ENCODE data around the gene ARHGAP45.
"Not testable (repeated sequence)": the region's sequence is repeated elsewhere in the genome, so short reads cannot be mapped to it uniquely, and the experiment has no call there.

The ARHGAP45 gene

GRCh38 chr19:1128106-1128505, 61.1 kb downstream of the ARHGAP45 start:
- H3K27me3 ChIP-seq (ENCODE audit: control insufficient read depth, insufficient read depth, low read length) = no peaks in the 10 kb centered on the region
- H3K4me1 ChIP-seq (ENCODE audit: control insufficient read depth, insufficient read depth, low read length) = peaks cover 25% of the 10 kb centered on the region
- H3K9me3 ChIP-seq (ENCODE audit: control insufficient read depth, insufficient read depth, low read depth, low read length) = no peaks in the 10 kb centered on the region
- no peak overlapping the region for H3K9ac ChIP-seq (ENCODE audit: low read length)
- H3K36me3 ChIP-seq (ENCODE audit: control insufficient read depth, insufficient read depth, low read length) = peaks cover 33% of the 10 kb centered on the region
- H3K4me3 ChIP-seq (ENCODE audit: low read depth, low read length) = no peak overlapping the region
- H3K27ac ChIP-seq (ENCODE audit: low read depth, low read length) = no peak overlapping the region

- Histone ChIP-seq H3K36me3 (ENCODE audit: control insufficient read depth, insufficient read depth, low read length) (peaks cover 25% of the 10 kb centered on the region), H3K4me1 (ENCODE audit: control insufficient read depth, insufficient read depth, low read length) (peaks cover 25% of the 10 kb centered on the region), H3K9ac (ENCODE audit: low read length) (peak overlapping the region; percentile 19)
- H3K9me3 ChIP-seq (ENCODE audit: control insufficient read depth, insufficient read depth, low read depth, low read length); H3K4me3 ChIP-seq (ENCODE audit: low read depth, low read length); H3K27ac ChIP-seq (ENCODE audit: low read depth, low read length); H3K27me3 ChIP-seq (ENCODE audit: control insufficient read depth, insufficient read depth, low read length): not testable (repeated sequence)
These were observed 62.1 kb downstream of the ARHGAP45 start for GRCh38 chr19:1129084-1129483.

- Histone ChIP-seq H3K9ac (ENCODE audit: low read length) (peak overlapping the region; percentile 19), H3K4me3 (ENCODE audit: low read depth, low read length) (no peak overlapping the region), H3K4me1 (ENCODE audit: control insufficient read depth, insufficient read depth, low read length) (peaks cover 25% of the 10 kb centered on the region), H3K36me3 (ENCODE audit: control insufficient read depth, insufficient read depth, low read length) (peaks cover 24% of the 10 kb centered on the region), H3K27me3 (ENCODE audit: control insufficient read depth, insufficient read depth, low read length) (no peaks in the 10 kb centered on the region), H3K27ac (ENCODE audit: low read depth, low read length) (no peak overlapping the region), H3K9me3 (ENCODE audit: control insufficient read depth, insufficient read depth, low read depth, low read length) (no peaks in the 10 kb centered on the region)
These were observed 62.6 kb downstream of the ARHGAP45 start for GRCh38 chr19:1129535-1129934.

- Histone ChIP-seq H3K36me3 (ENCODE audit: control insufficient read depth, insufficient read depth, low read length) (peaks cover 24% of the 10 kb centered on the region), H3K9me3 (ENCODE audit: control insufficient read depth, insufficient read depth, low read depth, low read length) (no peaks in the 10 kb centered on the region), H3K27ac (ENCODE audit: low read depth, low read length) (peak overlapping the region; percentile 73), H3K4me1 (ENCODE audit: control insufficient read depth, insufficient read depth, low read length) (peaks cover 25% of the 10 kb centered on the region), H3K27me3 (ENCODE audit: control insufficient read depth, insufficient read depth, low read length) (no peaks in the 10 kb centered on the region), H3K4me3 (ENCODE audit: low read depth, low read length) (peak overlapping the region; percentile 46), H3K9ac (ENCODE audit: low read length) (peak overlapping the region; percentile 70)
These were observed 64.1 kb downstream of the ARHGAP45 start for GRCh38 chr19:1130771-1131717.

- no peaks in the 10 kb centered on the region for H3K9me3 ChIP-seq (ENCODE audit: control insufficient read depth, insufficient read depth, low read depth, low read length)
- H3K4me1 ChIP-seq (ENCODE audit: control insufficient read depth, insufficient read depth, low read length) = peaks cover 25% of the 10 kb centered on the region
- no peaks in the 10 kb centered on the region for H3K27me3 ChIP-seq (ENCODE audit: control insufficient read depth, insufficient read depth, low read length)
- H3K27ac ChIP-seq (ENCODE audit: low read depth, low read length) = peak overlapping the region; percentile 73
- H3K9ac ChIP-seq (ENCODE audit: low read length) = peak overlapping the region; percentile 70
- peak overlapping the region; percentile 46 for H3K4me3 ChIP-seq (ENCODE audit: low read depth, low read length)
- H3K36me3 ChIP-seq (ENCODE audit: control insufficient read depth, insufficient read depth, low read length) = peaks cover 17% of the 10 kb centered on the region
These were observed 65.0 kb downstream of the ARHGAP45 start for GRCh38 chr19:1131718-1132551.

GRCh38 chr19:1132552-1133383, 65.8 kb downstream of the ARHGAP45 start:
- Histone ChIP-seq H3K4me3 (ENCODE audit: low read depth, low read length) (peak overlapping the region; percentile 46), H3K27ac (ENCODE audit: low read depth, low read length) (peak overlapping the region; percentile 73; the same call in 1 of the 2 replicates), H3K9ac (ENCODE audit: low read length) (no peak overlapping the region)

GRCh38 chr19:1133471-1133929, 66.5 kb downstream of the ARHGAP45 start:
- peaks cover 25% of the 10 kb centered on the region for H3K4me1 ChIP-seq (ENCODE audit: control insufficient read depth, insufficient read depth, low read length)
- no peak overlapping the region for H3K27ac ChIP-seq (ENCODE audit: low read depth, low read length)
- no peak overlapping the region; the same call in 1 of the 2 replicates for H3K4me3 ChIP-seq (ENCODE audit: low read depth, low read length)

More at GRCh38 chr19:1132552-1133383, 65.8 kb downstream of the ARHGAP45 start:
- Histone ChIP-seq H3K27me3 (ENCODE audit: control insufficient read depth, insufficient read depth, low read length) (no peaks in the 10 kb centered on the region), H3K4me1 (ENCODE audit: control insufficient read depth, insufficient read depth, low read length) (peaks cover 25% of the 10 kb centered on the region), H3K36me3 (ENCODE audit: control insufficient read depth, insufficient read depth, low read length) (peaks cover 8% of the 10 kb centered on the region), H3K9me3 (ENCODE audit: control insufficient read depth, insufficient read depth, low read depth, low read length) (no peaks in the 10 kb centered on the region)

GRCh38 chr19:1134431-1134830, 67.5 kb downstream of the ARHGAP45 start:
- Histone ChIP-seq H3K4me3 (ENCODE audit: low read depth, low read length) (no peak overlapping the region), H3K4me1 (ENCODE audit: control insufficient read depth, insufficient read depth, low read length) (peaks cover 25% of the 10 kb centered on the region), H3K27ac (ENCODE audit: low read depth, low read length) (no peak overlapping the region)

More at GRCh38 chr19:1133471-1133929, 66.5 kb downstream of the ARHGAP45 start:
- H3K9ac ChIP-seq (ENCODE audit: low read length) = no peak overlapping the region
- no peaks in the 10 kb centered on the region for H3K27me3 ChIP-seq (ENCODE audit: control insufficient read depth, insufficient read depth, low read length)
- H3K9me3 ChIP-seq (ENCODE audit: control insufficient read depth, insufficient read depth, low read depth, low read length) = no peaks in the 10 kb centered on the region
- 0 out of 2 replicates have a peak, but pooled peaks cover 4% of the 10 kb centered on the region for H3K36me3 ChIP-seq (ENCODE audit: control insufficient read depth, insufficient read depth, low read length)

GRCh38 chr19:1135454-1135853, 68.5 kb downstream of the ARHGAP45 start:
- 0 out of 2 replicates have a peak, but pooled peaks cover 4% of the 10 kb centered on the region for H3K36me3 ChIP-seq (ENCODE audit: control insufficient read depth, insufficient read depth, low read length)
- H3K27me3 ChIP-seq (ENCODE audit: control insufficient read depth, insufficient read depth, low read length) = no peaks in the 10 kb centered on the region
- H3K4me1 ChIP-seq (ENCODE audit: control insufficient read depth, insufficient read depth, low read length) = peaks cover 25% of the 10 kb centered on the region
- no peaks in the 10 kb centered on the region for H3K9me3 ChIP-seq (ENCODE audit: control insufficient read depth, insufficient read depth, low read depth, low read length)
- no peak overlapping the region for H3K27ac ChIP-seq (ENCODE audit: low read depth, low read length)
- no peak overlapping the region for H3K9ac ChIP-seq (ENCODE audit: low read length)
- no peak overlapping the region for H3K4me3 ChIP-seq (ENCODE audit: low read depth, low read length)

More at GRCh38 chr19:1134431-1134830, 67.5 kb downstream of the ARHGAP45 start:
- 0 out of 2 replicates have a peak, but pooled peaks cover 4% of the 10 kb centered on the region for H3K36me3 ChIP-seq (ENCODE audit: control insufficient read depth, insufficient read depth, low read length)
- H3K9ac ChIP-seq (ENCODE audit: low read length) = no peak overlapping the region
- no peaks in the 10 kb centered on the region for H3K27me3 ChIP-seq (ENCODE audit: control insufficient read depth, insufficient read depth, low read length)
- H3K9me3 ChIP-seq (ENCODE audit: control insufficient read depth, insufficient read depth, low read depth, low read length) = no peaks in the 10 kb centered on the region

- Histone ChIP-seq H3K4me3 (ENCODE audit: low read depth, low read length) (no peak overlapping the region), H3K27ac (ENCODE audit: low read depth, low read length) (no peak overlapping the region), H3K9me3 (ENCODE audit: control insufficient read depth, insufficient read depth, low read depth, low read length) (no peaks in the 10 kb centered on the region), H3K27me3 (ENCODE audit: control insufficient read depth, insufficient read depth, low read length) (no peaks in the 10 kb centered on the region), H3K36me3 (ENCODE audit: control insufficient read depth, insufficient read depth, low read length) (0 out of 2 replicates have a peak, but pooled peaks cover 4% of the 10 kb centered on the region), H3K4me1 (ENCODE audit: control insufficient read depth, insufficient read depth, low read length) (peaks cover 24% of the 10 kb centered on the region), H3K9ac (ENCODE audit: low read length) (no peak overlapping the region)
These were observed 69.2 kb downstream of the ARHGAP45 start for GRCh38 chr19:1136201-1136600.
